Upper lobe of right lung (tissue), 1 donor: Measurements from ENCODE around the gene TTLL7. TPM values are rescaled to one million over a fixed set of nuclear protein-coding genes. Genes with fewer than 3 reads are reported as not detected.
"Not testable (repeated sequence)": the region's sequence is repeated elsewhere in the genome, so short reads cannot be mapped to it uniquely, and the experiment has no call there.

ENCODE experiments used
- ATAC-seq: fragments of 200-7000 bp; cut with Tn5 transposase; one replicate; pipeline ENCODE4 v1.9.1; 2020; ENCODE audit warnings: mild to moderate bottlenecking, moderate library complexity
- DNase-seq: peaks from one replicate; pipeline ENCODE4 v3.0.0-alpha.2; 2020
- H3K27ac ChIP-seq: fragments of 200-600 bp; one replicate; pipeline ENCODE4 v1.8.0; 2022
- H3K27me3 ChIP-seq: fragments of 200-600 bp; one replicate; pipeline ENCODE4 v1.8.0; 2022; ENCODE audit warnings: mild to moderate bottlenecking
- H3K36me3 ChIP-seq: fragments of 200-600 bp; one replicate; pipeline ENCODE4 v1.8.0; 2022
- H3K4me1 ChIP-seq: fragments of 200-600 bp; one replicate; pipeline ENCODE4 v1.8.0; 2022
- H3K4me3 ChIP-seq: fragments of 200-600 bp; one replicate; pipeline ENCODE4 v1.8.0; 2022; ENCODE audit warnings: mild to moderate bottlenecking
- H3K9me3 ChIP-seq: fragments of 200-600 bp; one replicate; pipeline ENCODE4 v1.8.0; 2022
- CTCF ChIP-seq: fragments of 200-600 bp; IDR thresholded peaks from one replicate; pipeline ENCODE4 v1.8.0; 2022; ENCODE audit warnings: antibody characterized with exemption
- intact Hi-C: fragments of 100-400 bp; cut with DNase I; formaldehyde crosslinking; loops from one replicate; pipeline ENCODE4 v1.11.0; 2022
- total RNA-seq: library from RNA; stranded (reverse); fragmentation: NEBNext Ultra II Directional; extraction: Animal tissue kit (Norgen Biotek cat#: 25700); gene quantifications from one replicate; pipeline ENCODE4 v1.2.1, GENCODE V29; 2021
- donor health status: DM: no; HTN: yes; CAD: no; lungs with severe emphysema.

The TTLL7 gene
- total RNA-seq, 1 donor from 2014 or later: 16.2 TPM

- Histone ChIP-seq H3K27me3 (no peaks in the 10 kb centered on the region), H3K27ac (no peak overlapping the region), H3K36me3 (no peaks in the 10 kb centered on the region), H3K4me1 (no peaks in the 10 kb centered on the region), H3K9me3 (no peaks in the 10 kb centered on the region), H3K4me3 (no peak overlapping the region)
- intact Hi-C loops: no loop called here
- DNase-seq: no peak
- TF ChIP-seq CTCF: no peak
- no peak for ATAC-seq
These were observed 3.3 kb downstream of the TTLL7 start for GRCh38 chr1:83995649-83996048.

GRCh38 chr1:83994111-83994510, 4.8 kb downstream of the TTLL7 start:
- TF ChIP-seq CTCF: no peak
- intact Hi-C loops: no loop called here
- no peaks in the 10 kb centered on the region for H3K4me1 ChIP-seq
- no peaks in the 10 kb centered on the region for H3K9me3 ChIP-seq
- no peaks in the 10 kb centered on the region for H3K27me3 ChIP-seq
- no peak for DNase-seq
- no peak overlapping the region for H3K27ac ChIP-seq
- ATAC-seq: no peak
- H3K36me3 ChIP-seq: no peaks in the 10 kb centered on the region
- no peak overlapping the region for H3K4me3 ChIP-seq

- H3K27me3 ChIP-seq: no peaks in the 10 kb centered on the region
- no peak for TF ChIP-seq CTCF
- no peak overlapping the region for H3K27ac ChIP-seq
- ATAC-seq: no peak
- H3K4me3 ChIP-seq: no peak overlapping the region
- intact Hi-C loops: no loop called here
- DNase-seq: no peak
- no peaks in the 10 kb centered on the region for H3K9me3 ChIP-seq
- no peaks in the 10 kb centered on the region for H3K4me1 ChIP-seq
- H3K36me3 ChIP-seq: no peaks in the 10 kb centered on the region
These were observed 8.2 kb downstream of the TTLL7 start for GRCh38 chr1:83990734-83991133.

- no peak for TF ChIP-seq CTCF
- ATAC-seq (no peak), DNase-seq (no peak)
- H3K4me1 ChIP-seq: no peaks in the 10 kb centered on the region
- H3K27ac ChIP-seq: no peak overlapping the region
- H3K27me3 ChIP-seq: no peaks in the 10 kb centered on the region
- H3K4me3 ChIP-seq: no peak overlapping the region
- intact Hi-C loops: no loop called here
- no peaks in the 10 kb centered on the region for H3K36me3 ChIP-seq
- peaks cover 6% of the 10 kb centered on the region for H3K9me3 ChIP-seq
These were observed 13.9 kb downstream of the TTLL7 start for GRCh38 chr1:83985048-83985447.

GRCh38 chr1:83983918-83984317, 15.0 kb downstream of the TTLL7 start:
- H3K27ac ChIP-seq, ATAC-seq, H3K9me3 ChIP-seq, H3K4me1 ChIP-seq, H3K4me3 ChIP-seq, DNase-seq, H3K36me3 ChIP-seq, H3K27me3 ChIP-seq, intact Hi-C loops: not testable (repeated sequence)

GRCh38 chr1:83978056-83978455, 20.9 kb downstream of the TTLL7 start:
- intact Hi-C loops: no loop called here
- Histone ChIP-seq H3K36me3 (no peaks in the 10 kb centered on the region), H3K9me3 (no peaks in the 10 kb centered on the region), H3K4me3 (no peak overlapping the region), H3K27ac (no peak overlapping the region), H3K27me3 (no peaks in the 10 kb centered on the region), H3K4me1 (no peaks in the 10 kb centered on the region)
- TF ChIP-seq CTCF: no peak
- DNase-seq (no peak), ATAC-seq (no peak)
